Endothelial cell of umbilical vein (primary cell): ENCODE data around the gene AMD1. TPM values are rescaled to one million over a fixed set of nuclear protein-coding genes. Genes with fewer than 3 reads are reported as not detected.

Experiments
- BruUV-seq: library from RNA; stranded (reverse); fragments of 400-500 nt; replicated peaks from 2 replicates; lab custom pipeline; 2021; lab: Mats Ljungman, UMichigan
- CTCF ChIA-PET: fragments of 300-600, 350-600 bp; sonication (Branson Sonifier 250); formaldehyde crosslinking; loops from one replicate; lab custom pipeline; 2021; ENCODE audit warnings: antibody characterized with exemption, inconsistent platforms; lab: Charles Lee
- POLR2A ChIA-PET: fragments of 300-600, 350-600 bp; sonication (Branson Sonifier 250); formaldehyde crosslinking; loops from one replicate; lab custom pipeline; 2021; ENCODE audit warnings: antibody characterized with exemption, inconsistent platforms; lab: Charles Lee
- DNase-seq: peaks from one replicate; pipeline ENCODE4 v3.0.0-alpha.2; 2011; ENCODE audit warnings: low read depth, low spot score
- FAIRE-seq: peaks from 2 replicates; lab custom pipeline; 2011; peaks lifted over from hg19 to GRCh38; lab: Jason Lieb, UNC
- H2AFZ ChIP-seq: 2 replicates; pipeline ENCODE4 v1.6.0; 2012; ENCODE audit warnings: low read depth, low read length, control low read depth, inconsistent platforms
- H3K27ac ChIP-seq: 2 replicates; pipeline ENCODE4 v1.5.1; 2011; ENCODE audit warnings: low read depth, mild to moderate bottlenecking, control low read depth, low read length, moderate library complexity; ENCODE audit not compliant: insufficient read depth
- H3K27me3 ChIP-seq, 2 experiments: 2 replicates each; pipeline versions ENCODE4 v1.6.0 to v1.6.1; 2011; ENCODE audit warnings: low read length in 2 of 2, mixed read lengths in 1 of 2; ENCODE audit not compliant: control insufficient read depth in 2 of 2, insufficient read depth in 2 of 2
- H3K36me3 ChIP-seq, 2 experiments: 2 replicates in 1 of 2; 3 replicates in 1 of 2; pipeline ENCODE4 v1.5.1; 2011; ENCODE audit warnings: low read length in 2 of 2, mild to moderate bottlenecking in 1 of 2, moderate library complexity in 1 of 2; ENCODE audit not compliant: control insufficient read depth in 2 of 2, insufficient read depth in 2 of 2; ENCODE audit errors: extremely low read depth in 1 of 2
- H3K4me1 ChIP-seq: 3 replicates; pipeline ENCODE4 v1.5.1; 2011; ENCODE audit warnings: mild to moderate bottlenecking, low read length; ENCODE audit not compliant: control insufficient read depth, insufficient read depth; ENCODE audit errors: extremely low read depth
- H3K4me2 ChIP-seq: 2 replicates; pipeline ENCODE4 v1.6.1; 2011; ENCODE audit warnings: low read length, control low read depth, mixed read lengths; ENCODE audit not compliant: insufficient read depth
- H3K4me3 ChIP-seq, 3 experiments: fragments of 200-600 bp in 1 of 3; sonication (generic), shearing (Covaris generic) in 1 of 3; replicated peaks in 1 of 3; 2 replicates each; pipeline ENCODE4 v1.5.1; 2011 to 2016; ENCODE audit warnings: control low read depth in 3 of 3, low read length in 3 of 3, mild to moderate bottlenecking in 2 of 3, inconsistent platforms in 1 of 3, low read depth in 1 of 3, moderate library complexity in 1 of 3; ENCODE audit not compliant: insufficient read depth in 1 of 3
- H3K79me2 ChIP-seq: 2 replicates; pipeline ENCODE4 v1.6.0; 2012; ENCODE audit warnings: low read length, inconsistent platforms; ENCODE audit not compliant: control insufficient read depth, insufficient read depth
- H3K9ac ChIP-seq: replicated peaks from 2 replicates; pipeline ENCODE3; 2011; ENCODE audit warnings: low read length, control low read depth; ENCODE audit not compliant: insufficient read depth; ENCODE audit errors: extremely low read depth
- H3K9me1 ChIP-seq: replicated peaks from 3 replicates; pipeline ENCODE4 v1.6.0; 2011; ENCODE audit warnings: mild to moderate bottlenecking, low read length; ENCODE audit not compliant: control insufficient read depth, insufficient read depth; ENCODE audit errors: extremely low read depth
- H3K9me3 ChIP-seq: replicated peaks from 2 replicates; pipeline ENCODE4 v1.5.1; 2012; ENCODE audit warnings: low read length, inconsistent platforms; ENCODE audit not compliant: control insufficient read depth, insufficient read depth
- H4K20me1 ChIP-seq: replicated peaks from 2 replicates; pipeline ENCODE3; 2011; ENCODE audit warnings: mild to moderate bottlenecking, low read length; ENCODE audit not compliant: control insufficient read depth, insufficient read depth; ENCODE audit errors: extremely low read depth
- CTCF ChIP-seq, 2 donors: IDR thresholded peaks; 1 replicate in 1 of 2; 2 replicates in 1 of 2; pipeline ENCODE4 v1.5.1; 2011; ENCODE audit warnings: low read length in 2 of 2, mild to moderate bottlenecking in 2 of 2, moderate library complexity in 2 of 2, control low read depth in 1 of 2, inconsistent platforms in 1 of 2, low read depth in 1 of 2; ENCODE audit not compliant: insufficient read depth in 1 of 2; ENCODE audit errors: extremely low read depth in 1 of 2
- EZH2 ChIP-seq: IDR thresholded peaks from 2 replicates; pipeline ENCODE4 v1.6.1; 2012; ENCODE audit warnings: borderline replicate concordance, low read depth, mild to moderate bottlenecking, moderate library complexity, low read length, inconsistent platforms; ENCODE audit not compliant: severe bottlenecking
- FOS ChIP-seq: IDR thresholded peaks from 2 replicates; pipeline ENCODE4 v1.6.1; 2011; ENCODE audit warnings: mild to moderate bottlenecking, low read length, moderate library complexity, borderline replicate concordance; ENCODE audit not compliant: insufficient read depth
- GATA2 ChIP-seq: IDR thresholded peaks from 2 replicates; pipeline ENCODE4 v1.7.0; 2011; ENCODE audit warnings: low read depth, mild to moderate bottlenecking, moderate library complexity, mixed read lengths, low read length; ENCODE audit not compliant: insufficient read length, insufficient read depth
- JUN ChIP-seq: IDR thresholded peaks from 2 replicates; pipeline ENCODE4 v1.6.1; 2011; ENCODE audit warnings: borderline replicate concordance, low read depth; ENCODE audit not compliant: insufficient read length, insufficient read depth
- MYC ChIP-seq: IDR thresholded peaks from one replicate; pipeline ENCODE4 v1.6.1; 2011; ENCODE audit warnings: mild to moderate bottlenecking, low read depth, low read length
- POLR2A ChIP-seq: IDR thresholded peaks from 2 replicates; pipeline ENCODE4 v1.6.1; 2012; ENCODE audit warnings: low read depth, mild to moderate bottlenecking, control low read depth, low read length
- POLR2AphosphoS5 ChIP-seq: IDR thresholded peaks from 2 replicates; pipeline ENCODE4 v1.6.1; 2012; ENCODE audit warnings: low read depth, mild to moderate bottlenecking, control low read depth, low read length, moderate library complexity; ENCODE audit not compliant: insufficient read depth
- dilution Hi-C: fragments of 300-500 bp; cut with MboI; formaldehyde crosslinking; loops from one replicate; pipeline ENCODE4 v1.15.0; 2019; ENCODE audit warnings: low sequenced_read_pairs; ENCODE audit not compliant: extremely low pct_ligation_motif_present
- intact Hi-C: fragments of 100-400 bp; cut with micrococcal nuclease; formaldehyde crosslinking; loops from one replicate; pipeline ENCODE4 v1.10.0; 2022
- polyA plus RNA-seq, 4 experiments: library from polyadenylated mRNA; depleted of rRNA in 3 of 4; stranded (reverse) in 3 of 4; unstranded in 1 of 4; fragments of >200 nt; gene quantifications; 2 replicates each; pipeline versions ENCODE4 v1.2.1 to v1.2.3, GENCODE V29; 2011 to 2012; ENCODE audit warnings: missing spikeins in 1 of 4
- total RNA-seq: library from RNA; stranded (reverse); gene quantifications from 2 replicates; pipeline ENCODE4 v1.2.3, GENCODE V29; 2021
- TF ChIP-seq, protein P1 (sequence below): IDR thresholded peaks from 2 replicates; pipeline ENCODE4 v1.6.1; 2011; ENCODE audit not compliant: insufficient read depth, insufficient read length

Gene AMD1
- total and polyA plus RNA-seq, 2 donors (not counting 3 experiments of a cell fraction or from before 2014, with no cell fraction given): 13.1 to 48.2 TPM

DNA sequence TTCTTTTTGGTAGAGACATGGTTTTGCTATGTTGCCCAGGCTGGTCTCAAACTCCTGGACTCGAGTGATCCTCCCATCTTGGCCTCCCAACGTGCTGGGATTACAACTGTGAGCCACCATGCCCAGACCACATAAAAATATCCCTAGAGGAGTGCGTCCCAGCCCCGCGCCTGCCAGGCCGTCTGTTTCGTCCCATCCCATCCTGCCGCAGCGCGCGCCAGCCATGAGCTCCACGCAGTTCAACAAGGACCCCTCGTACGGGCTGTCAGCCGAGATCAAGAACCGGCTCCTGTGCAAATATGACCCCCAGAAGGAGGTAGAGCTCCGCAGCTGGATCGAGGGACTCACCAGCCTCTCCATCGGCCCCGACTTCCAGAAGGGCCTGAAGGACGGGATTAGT is 16.6 kb upstream of the AMD1 start:
- POLR2A ChIA-PET: no interaction called here
- CTCF ChIA-PET: interaction anchor here (0.9 kb wide), 1 partner anchor 16 kb away, joined by 4 read pairs; no protein-coding TSS in a partner anchor
- DNase-seq: no peak
- Histone ChIP-seq H3K4me2 (no peak overlapping the region), H3K4me1 (no peaks in the 10 kb centered on the region), H3K27me3 (peaks cover 0 to 3% of the 10 kb centered on the region in 2 experiments), H2AFZ (no peak overlapping the region), H3K27ac (no peak overlapping the region), H3K9me3 (no peaks in the 10 kb centered on the region), H3K79me2 (no peaks in the 10 kb centered on the region), H3K4me3 (no peak overlapping the region), H4K20me1 (no peaks in the 10 kb centered on the region), H3K9me1 (no peaks in the 10 kb centered on the region), H3K36me3 (no peaks in the 10 kb centered on the region), H3K9ac (no peak overlapping the region)
- BruUV-seq: no TSS peak
- dilution Hi-C loops (no loop called here), intact Hi-C loops (no loop called here)
- TF ChIP-seq JUN (no peak), POLR2A (no peak), POLR2AphosphoS5 (no peak), GATA2 (no peak), MYC (no peak), CTCF (IDR thresholded peaks at IDR 0.05; ENCODE audit: extremely low read depth in 1 of 2, insufficient read depth in 1 of 2, low read depth in 1 of 2, low read length in 2 of 2) (no peak), EZH2 (no peak), FOS (no peak)
- TF ChIP-seq, protein P1, sequence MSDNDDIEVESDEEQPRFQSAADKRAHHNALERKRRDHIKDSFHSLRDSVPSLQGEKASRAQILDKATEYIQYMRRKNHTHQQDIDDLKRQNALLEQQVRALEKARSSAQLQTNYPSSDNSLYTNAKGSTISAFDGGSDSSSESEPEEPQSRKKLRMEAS: no peak
- no peak for FAIRE-seq
